SW480 (cell line): ENCODE measurements around the gene RNF145.
"Not testable (repeated sequence)": the region's sequence is repeated elsewhere in the genome, so short reads cannot be mapped to it uniquely, and the experiment has no call there.

Source experiments
- DNase-seq: peaks from one replicate; pipeline ENCODE4 v3.0.0-alpha.2; 2016; ENCODE audit warnings: low spot score

RNF145 gene

GRCh38 chr5:159209438-159210209 is at the start of gene RNF145:
Gene RNF145, minus strand, starts transcription at chr5:159209553. Its CDS starts 5,936 bp downstream, at chr5:159203617.
- DNase-seq = peak; percentile 98

GRCh38 chr5:159258361-159258760 is 49.0 kb upstream of the RNF145 start:
- no peak for DNase-seq

- no peak for DNase-seq
Observed at GRCh38 chr5:159257629-159258283, 48.4 kb upstream of the RNF145 start.

GRCh38 chr5:159257007-159257406 is 47.7 kb upstream of the RNF145 start:
- no peak for DNase-seq

GRCh38 chr5:159252195-159252594 is 42.8 kb upstream of the RNF145 start:
- no peak for DNase-seq

GRCh38 chr5:159249158-159249557 is 39.8 kb upstream of the RNF145 start:
- DNase-seq = no peak

GRCh38 chr5:159244890-159245289 is 35.5 kb upstream of the RNF145 start:
- no peak for DNase-seq

- no peak for DNase-seq
Observed at GRCh38 chr5:159244163-159244562, 34.8 kb upstream of the RNF145 start.

GRCh38 chr5:159243385-159243784 is 34.0 kb upstream of the RNF145 start:
- no peak for DNase-seq

- no peak for DNase-seq
Observed at GRCh38 chr5:159242656-159243055, 33.3 kb upstream of the RNF145 start.

- no peak for DNase-seq
Observed at GRCh38 chr5:159241946-159242552, 32.7 kb upstream of the RNF145 start.

GRCh38 chr5:159240301-159240870 is 31.0 kb upstream of the RNF145 start:
- DNase-seq = peak; percentile 70

GRCh38 chr5:159235871-159236520 is 26.6 kb upstream of the RNF145 start:
- not testable (repeated sequence) for DNase-seq

GRCh38 chr5:159231167-159231566 is 21.8 kb upstream of the RNF145 start:
- DNase-seq = no peak

- DNase-seq = peak; percentile 60
Observed at GRCh38 chr5:159230657-159231056, 21.3 kb upstream of the RNF145 start.

GRCh38 chr5:159228097-159228496 is 18.7 kb upstream of the RNF145 start:
- not testable (repeated sequence) for DNase-seq

- DNase-seq = no peak
Observed at GRCh38 chr5:159227452-159227851, 18.1 kb upstream of the RNF145 start.

GRCh38 chr5:159226451-159226850 is 17.1 kb upstream of the RNF145 start:
- DNase-seq = no peak

- DNase-seq = no peak
Observed at GRCh38 chr5:159224471-159224870, 15.1 kb upstream of the RNF145 start.

GRCh38 chr5:159223469-159223868 is 14.1 kb upstream of the RNF145 start:
- DNase-seq = no peak

GRCh38 chr5:159220206-159220605 is 10.9 kb upstream of the RNF145 start:
- DNase-seq = no peak

- DNase-seq = peak; percentile 35
Observed at GRCh38 chr5:159218595-159219023, 9.3 kb upstream of the RNF145 start.
